ENCODE data around the gene SLC17A2.

SLC17A2 gene

GRCh38 chr6:25882051-25882496, 48.4 kb downstream of the SLC17A2 start:
- DNase-seq = no peak

- DNase-seq = no peak
Measured at GRCh38 chr6:25880601-25881000, 49.9 kb downstream of the SLC17A2 start.

GRCh38 chr6:25878721-25879322, 51.7 kb downstream of the SLC17A2 start:
- no peak for DNase-seq

- no peak for DNase-seq
Measured at GRCh38 chr6:25875926-25876602, 54.4 kb downstream of the SLC17A2 start.

GRCh38 chr6:25875563-25875905, 55.0 kb downstream of the SLC17A2 start:
- DNase-seq = no peak

- no peak for DNase-seq
Measured at GRCh38 chr6:25874822-25875562, 55.5 kb downstream of the SLC17A2 start.

GRCh38 chr6:25874118-25874517, 56.4 kb downstream of the SLC17A2 start, which contains the start of gene SLC17A3:
Gene SLC17A3, minus strand, starts transcription at chr6:25874243. Its CDS starts 5,856 bp downstream, at chr6:25868387.
- no peak for DNase-seq

GRCh38 chr6:25872814-25873213, 57.7 kb downstream of the SLC17A2 start:
- DNase-seq = no peak

- no peak for DNase-seq
Measured at GRCh38 chr6:25869840-25870239, 60.7 kb downstream of the SLC17A2 start.

GRCh38 chr6:25868436-25869183, 61.9 kb downstream of the SLC17A2 start:
- no peak for DNase-seq

- no peak for DNase-seq
Measured at GRCh38 chr6:25866011-25866410, 64.5 kb downstream of the SLC17A2 start.

- DNase-seq = no peak
Measured at GRCh38 chr6:25863360-25863759, 67.1 kb downstream of the SLC17A2 start.
